Trophoblast cell (in vitro differentiated cells and primary cell): Measurements from ENCODE around the gene RAB11FIP4.

Source experiments
- DNase-seq, 2 donors: peaks; one replicate each; pipeline ENCODE4 v3.0.0-alpha.2; 2016
- H2AFZ ChIP-seq: 2 replicates; pipeline ENCODE4 v1.6.1; 2013; ENCODE audit warnings: low read length, moderate library complexity, mild to moderate bottlenecking; ENCODE audit not compliant: insufficient read depth, poor library complexity
- H2AK5ac ChIP-seq: 2 replicates; pipeline ENCODE4 v1.6.1; 2013; ENCODE audit warnings: mild to moderate bottlenecking, low read length
- H2BK120ac ChIP-seq: 2 replicates; pipeline ENCODE4 v1.6.1; 2013; ENCODE audit warnings: low read length, mild to moderate bottlenecking, moderate library complexity; ENCODE audit not compliant: insufficient read depth, poor library complexity
- H2BK12ac ChIP-seq: 2 replicates; pipeline ENCODE4 v1.6.1; 2013; ENCODE audit warnings: mild to moderate bottlenecking, low read length, moderate library complexity
- H2BK5ac ChIP-seq: 2 replicates; pipeline ENCODE4 v1.6.1; 2013; ENCODE audit warnings: low read length, low read depth, moderate library complexity, mild to moderate bottlenecking; ENCODE audit not compliant: poor library complexity
- H3K14ac ChIP-seq: 2 replicates; pipeline ENCODE4 v1.6.1; 2013; ENCODE audit warnings: mild to moderate bottlenecking, low read length
- H3K18ac ChIP-seq: 2 replicates; pipeline ENCODE4 v1.6.1; 2013; ENCODE audit warnings: mild to moderate bottlenecking, low read length
- H3K23ac ChIP-seq: 2 replicates; pipeline ENCODE4 v1.6.1; 2013; ENCODE audit warnings: low read length
- H3K27ac ChIP-seq: 2 replicates; pipeline ENCODE4 v1.5.1; 2013; ENCODE audit warnings: low read depth, mild to moderate bottlenecking, inconsistent platforms, low read length, moderate library complexity
- H3K27me3 ChIP-seq: 2 replicates; pipeline ENCODE4 v1.6.1; 2013; ENCODE audit warnings: inconsistent platforms, mild to moderate bottlenecking, low read length, moderate library complexity; ENCODE audit not compliant: insufficient read depth
- H3K36me3 ChIP-seq, 2 experiments: 1 replicate in 1 of 2; 2 replicates in 1 of 2; pipeline ENCODE4 v1.6.1; 2013; ENCODE audit warnings: low read length in 2 of 2, mild to moderate bottlenecking in 2 of 2, moderate library complexity in 1 of 2; ENCODE audit not compliant: insufficient read depth in 2 of 2, control insufficient read depth in 1 of 2
- H3K4ac ChIP-seq: 2 replicates; pipeline ENCODE4 v1.6.1; 2013; ENCODE audit warnings: low read depth, mild to moderate bottlenecking, low read length, moderate library complexity
- H3K4me1 ChIP-seq, 2 experiments: 1 replicate in 1 of 2; 2 replicates in 1 of 2; pipeline ENCODE4 v1.6.1; 2013; ENCODE audit warnings: low read length in 2 of 2, mild to moderate bottlenecking in 2 of 2, moderate library complexity in 1 of 2; ENCODE audit not compliant: insufficient read depth in 2 of 2, control insufficient read depth in 1 of 2
- H3K4me2 ChIP-seq: 2 replicates; pipeline ENCODE4 v1.6.1; 2013; ENCODE audit warnings: inconsistent platforms, mild to moderate bottlenecking, low read length, moderate library complexity
- H3K4me3 ChIP-seq: 2 replicates; pipeline ENCODE4 v1.5.1; 2013; ENCODE audit warnings: mild to moderate bottlenecking, low read depth, low read length, inconsistent platforms
- H3K79me1 ChIP-seq: one replicate; pipeline ENCODE4 v1.6.1; 2013; ENCODE audit warnings: low read length
- H3K79me2 ChIP-seq: 2 replicates; pipeline ENCODE4 v1.6.1; 2013; ENCODE audit warnings: low read length, mild to moderate bottlenecking; ENCODE audit not compliant: control insufficient read depth, insufficient read depth, poor library complexity
- H3K9ac ChIP-seq: 2 replicates; pipeline ENCODE4 v1.6.1; 2013; ENCODE audit warnings: mild to moderate bottlenecking, low read length
- H3K9me3 ChIP-seq: 2 replicates; pipeline ENCODE4 v1.6.1; 2013; ENCODE audit warnings: low read depth, mild to moderate bottlenecking, control low read depth, inconsistent platforms, low read length; ENCODE audit not compliant: insufficient read depth
- H4K12ac ChIP-seq: 2 replicates; pipeline ENCODE4 v1.6.1; 2013; ENCODE audit warnings: low read depth, mild to moderate bottlenecking, low read length, moderate library complexity
- H4K8ac ChIP-seq: 2 replicates; pipeline ENCODE4 v1.6.1; 2013; ENCODE audit warnings: low read depth, mild to moderate bottlenecking, low read length, moderate library complexity
- H4K91ac ChIP-seq: one replicate; pipeline ENCODE4 v1.6.1; 2013; ENCODE audit warnings: low read depth, mild to moderate bottlenecking, low read length, moderate library complexity
- WGBS: extraction: QIAGEN DNeasy Blood & Tissue Kit; methylation state at CpG from one replicate; pipeline ENCODE4 v1.1.7; 2013; ENCODE audit warnings: missing lambda C conversion rate; ENCODE audit not compliant: insufficient read length, insufficient coverage; ENCODE audit errors: extremely low coverage; 5-methylcytosine and 5-hydroxymethylcytosine counted together

Gene RAB11FIP4

DNA sequence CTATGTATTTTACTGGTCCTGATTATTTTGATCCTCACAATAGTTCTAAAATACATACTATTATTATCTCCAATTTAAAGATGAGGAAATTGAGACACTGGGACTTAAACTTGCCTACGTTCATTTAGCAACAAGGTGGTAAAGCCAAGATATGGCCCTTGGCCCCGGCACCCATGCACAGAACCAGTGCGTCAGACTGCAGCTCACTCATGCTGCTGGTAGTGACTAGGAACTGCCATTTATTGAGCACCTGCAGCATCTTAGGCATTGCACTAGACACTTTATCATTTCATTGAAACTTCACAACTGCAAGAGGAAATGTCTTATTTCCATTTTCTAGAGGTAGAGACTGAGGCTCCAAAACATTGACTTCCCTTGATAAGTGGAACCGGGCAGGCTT is 93.3 kb downstream of the RAB11FIP4 start:
- no peak overlapping the region for H3K4ac ChIP-seq
- H3K4me3 ChIP-seq = no peak overlapping the region
- H3K79me2 ChIP-seq = peaks cover 15% of the 10 kb centered on the region
- H3K18ac ChIP-seq = no peak overlapping the region
- no peaks in the 10 kb centered on the region for H3K27me3 ChIP-seq
- peaks cover 22% of the 10 kb centered on the region for H3K79me1 ChIP-seq
- H2BK5ac ChIP-seq = no peak overlapping the region
- H3K27ac ChIP-seq = no peak overlapping the region
- H3K23ac ChIP-seq = no peak overlapping the region
- peaks cover 9 to 14% of the 10 kb centered on the region in 2 experiments for H3K4me1 ChIP-seq
- H3K9ac ChIP-seq = no peak overlapping the region
- no peak overlapping the region for H4K8ac ChIP-seq
- no peak overlapping the region for H3K14ac ChIP-seq
- H3K4me2 ChIP-seq = no peak overlapping the region
- DNase-seq = peak; percentile 67 to 69
- H2AFZ ChIP-seq = no peak overlapping the region
- no peak overlapping the region for H2AK5ac ChIP-seq
- no peaks in the 10 kb centered on the region for H3K9me3 ChIP-seq
- no peaks in the 10 kb centered on the region for H3K36me3 ChIP-seq
- H4K91ac ChIP-seq = no peak overlapping the region
- H2BK12ac ChIP-seq = no peak overlapping the region
- no peak overlapping the region for H2BK120ac ChIP-seq
- no CpG with 5 or more reads among the region's 4 CpGs for WGBS
- no peak overlapping the region for H4K12ac ChIP-seq

GRCh38 chr17:31486351-31487062 is 95.0 kb downstream of the RAB11FIP4 start:
- Histone ChIP-seq H3K9ac (no peak overlapping the region), H3K27ac (no peak overlapping the region), H4K91ac (no peak overlapping the region), H3K4ac (no peak overlapping the region), H3K79me1 (peaks cover 32% of the 10 kb centered on the region), H3K79me2 (peaks cover 25% of the 10 kb centered on the region), H3K23ac (no peak overlapping the region), H3K36me3 (no peaks in the 10 kb centered on the region), H2BK120ac (no peak overlapping the region), H2BK5ac (no peak overlapping the region), H4K12ac (no peak overlapping the region), H2AK5ac (peak overlapping the region; percentile 9), H3K14ac (no peak overlapping the region), H3K9me3 (no peaks in the 10 kb centered on the region), H2AFZ (no peak overlapping the region), H3K4me1 (peaks cover 24 to 30% of the 10 kb centered on the region in 2 experiments), H2BK12ac (no peak overlapping the region), H3K27me3 (no peaks in the 10 kb centered on the region), H3K18ac (no peak overlapping the region), H4K8ac (no peak overlapping the region), H3K4me2 (no peak overlapping the region), H3K4me3 (no peak overlapping the region)
- no CpG with 5 or more reads among the region's 9 CpGs for WGBS
- no peak for DNase-seq

DNA sequence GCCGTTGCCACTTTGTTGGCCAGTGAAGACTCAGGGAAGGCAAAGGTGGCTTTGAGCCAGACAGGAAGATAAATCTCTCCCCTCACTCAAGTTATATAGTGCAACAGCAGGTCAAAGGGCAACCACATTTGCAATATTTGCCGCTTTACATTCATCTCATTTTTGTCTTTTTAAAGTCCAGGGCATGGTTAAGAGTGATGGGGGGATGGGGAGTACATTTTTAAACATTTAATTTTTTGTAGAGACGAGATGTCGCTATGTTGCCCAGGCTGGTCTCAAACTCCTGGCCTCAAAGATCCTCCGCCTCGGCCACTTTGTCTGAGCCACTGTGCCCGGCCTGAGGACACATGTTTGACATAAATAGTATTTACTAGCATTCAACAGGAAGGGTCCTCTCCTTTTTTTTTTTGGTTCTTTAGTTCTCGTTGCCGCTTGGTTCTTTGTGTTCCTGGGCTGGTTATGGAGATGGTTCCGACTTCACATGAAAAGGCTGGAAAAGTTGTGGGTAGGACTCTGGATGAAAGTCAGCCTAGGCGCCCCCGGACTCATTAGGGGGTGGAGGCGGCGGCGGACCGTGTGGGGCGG is 95.7 kb downstream of the RAB11FIP4 start:
- no peak overlapping the region for H3K9ac ChIP-seq
- H3K4me3 ChIP-seq = peak overlapping the region; percentile 65
- peak overlapping the region; percentile 73 for H3K14ac ChIP-seq
- peaks cover 28% of the 10 kb centered on the region for H3K79me2 ChIP-seq
- H3K23ac ChIP-seq = no peak overlapping the region
- no peaks in the 10 kb centered on the region for H3K36me3 ChIP-seq
- H4K8ac ChIP-seq = peak overlapping the region; percentile 82
- H3K27ac ChIP-seq = no peak overlapping the region
- H2BK12ac ChIP-seq = peak overlapping the region; percentile 81
- H2AK5ac ChIP-seq = no peak overlapping the region
- H3K79me1 ChIP-seq = peaks cover 33% of the 10 kb centered on the region
- peak overlapping the region; percentile 80 for H3K4me2 ChIP-seq
- no peak overlapping the region for H2BK5ac ChIP-seq
- no peak for DNase-seq
- no peak overlapping the region for H3K4ac ChIP-seq
- H3K27me3 ChIP-seq = no peaks in the 10 kb centered on the region
- peak overlapping the region; percentile 65 for H4K91ac ChIP-seq
- H3K9me3 ChIP-seq = no peaks in the 10 kb centered on the region
- H3K18ac ChIP-seq = peak overlapping the region; percentile 88
- peak overlapping the region; percentile 51 for H4K12ac ChIP-seq
- peak overlapping the region; percentile 84 for H2AFZ ChIP-seq
- no CpG with 5 or more reads among the region's 17 CpGs for WGBS
- H2BK120ac ChIP-seq = peak overlapping the region; percentile 75
- H3K4me1 ChIP-seq = peaks cover 31 to 34% of the 10 kb centered on the region in 2 experiments

DNA sequence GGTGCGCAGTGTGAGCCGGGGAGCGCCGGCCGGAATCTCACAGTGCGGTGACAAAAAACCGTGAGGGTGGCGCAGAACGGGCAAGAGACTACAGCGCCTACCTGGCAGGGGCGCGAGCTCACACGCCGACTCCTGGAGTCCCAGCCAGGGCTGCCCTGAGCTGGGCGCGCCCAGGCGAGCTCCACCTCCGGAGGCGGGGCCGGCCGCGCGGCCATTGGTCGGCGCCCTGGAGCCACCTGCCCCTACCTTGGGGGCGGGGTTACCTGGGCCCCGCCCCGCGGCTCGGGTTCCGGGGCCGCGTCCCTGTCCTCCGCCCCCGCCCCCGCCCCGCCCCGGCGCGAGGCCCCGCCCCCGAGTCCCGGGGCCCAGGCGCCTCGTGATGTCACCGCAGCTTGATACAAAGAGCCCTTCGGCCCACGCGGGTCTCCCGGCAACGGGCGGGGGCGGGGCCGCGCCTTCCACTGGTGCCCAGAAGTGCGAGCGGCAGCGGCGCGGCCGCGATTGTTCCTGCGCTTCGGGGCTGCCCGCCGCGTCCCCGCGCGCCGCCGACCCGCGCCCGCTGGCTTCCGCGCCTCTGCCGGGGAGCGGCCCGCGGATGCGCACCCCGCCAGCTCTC is 96.3 kb downstream of the RAB11FIP4 start:
- Histone ChIP-seq H4K91ac (peak overlapping the region; percentile 83), H3K14ac (peak overlapping the region; percentile 85), H2BK12ac (peak overlapping the region; percentile 81), H3K79me1 (peaks cover 33% of the 10 kb centered on the region), H2BK120ac (peak overlapping the region; percentile 75), H3K9ac (peak overlapping the region; percentile 77), H3K4me3 (peak overlapping the region; percentile 83), H3K4me1 (peaks cover 34 to 37% of the 10 kb centered on the region in 2 experiments), H2AK5ac (no peak overlapping the region), H3K9me3 (no peaks in the 10 kb centered on the region), H4K12ac (peak overlapping the region; percentile 66), H3K27ac (peak overlapping the region; percentile 74), H3K4ac (no peak overlapping the region), H2AFZ (peak overlapping the region; percentile 84), H3K36me3 (no peaks in the 10 kb centered on the region), H3K79me2 (peaks cover 29% of the 10 kb centered on the region), H2BK5ac (peak overlapping the region; percentile 85), H3K4me2 (peak overlapping the region; percentile 82), H3K18ac (peak overlapping the region; percentile 91), H4K8ac (peak overlapping the region; percentile 82), H3K27me3 (no peaks in the 10 kb centered on the region), H3K23ac (no peak overlapping the region)
- WGBS = no CpG with 5 or more reads among the region's 83 CpGs
- peak; percentile 95 for DNase-seq
